GM12878 (cell line): ENCODE measurements around the gene ALDH1A1. TPM values are rescaled to one million over a fixed set of nuclear protein-coding genes. Genes with fewer than 3 reads are reported as not detected.

Experiments used
- ATAC-seq: fragments of 200-7000 bp; cut with Tn5 transposase; 3 replicates; pipeline ENCODE4 v1.9.1; 2020; ENCODE audit warnings: mild to moderate bottlenecking, moderate library complexity
- BruUV-seq: library from RNA; stranded (reverse); fragments of 400-500 nt; replicated peaks from 2 replicates; lab custom pipeline; 2021; lab: Mats Ljungman, UMichigan
- CTCF ChIA-PET: fragments of 300-600 bp; sonication (Branson Sonifier 250); formaldehyde crosslinking; extraction: SDS; loops from one replicate; lab custom pipeline; 2021; ENCODE audit warnings: inconsistent platforms; lab: Yijun Ruan, JAX
- POLR2A ChIA-PET: fragments of 350-600 bp; formaldehyde crosslinking; extraction: SDS; loops from one replicate; lab custom pipeline; 2021; ENCODE audit warnings: inconsistent platforms; lab: Charles Lee
- RAD21 ChIA-PET: fragments of 300-600 bp; sonication (Branson Sonifier 250); formaldehyde crosslinking; loops from one replicate; lab custom pipeline; 2023; ENCODE audit warnings: antibody characterized with exemption; ENCODE audit not compliant: unreplicated experiment; lab: Charles Lee
- SMC1A ChIA-PET: fragments of 300-600 bp; sonication (Branson Sonifier 250); formaldehyde crosslinking; loops from one replicate; lab custom pipeline; 2023; ENCODE audit not compliant: unreplicated experiment, uncharacterized antibody; lab: Charles Lee
- DNase-seq: peaks from one replicate; pipeline ENCODE4 v3.0.0-alpha.2; 2011; ENCODE audit warnings: low read depth, low spot score
- FAIRE-seq: peaks from 3 replicates; lab custom pipeline; 2011; peaks lifted over from hg19 to GRCh38; lab: Jason Lieb, UNC
- H2AFZ ChIP-seq: 2 replicates; pipeline ENCODE4 v1.6.0; 2011; ENCODE audit warnings: low read depth, low read length, control low read depth; ENCODE audit not compliant: control insufficient read depth
- H3K27ac ChIP-seq: 2 replicates; pipeline ENCODE4 v1.5.1; 2011; ENCODE audit warnings: control low read depth; ENCODE audit not compliant: control insufficient read depth, insufficient read depth
- H3K27me3 ChIP-seq, 2 experiments: replicated peaks in 1 of 2; 2 replicates each; pipeline versions ENCODE4 v1.6.0 to v1.6.1; 2011; ENCODE audit warnings: low read length in 1 of 2; ENCODE audit not compliant: control insufficient read depth in 2 of 2, insufficient read depth in 2 of 2
- H3K36me3 ChIP-seq, 2 experiments: 2 replicates each; pipeline ENCODE4 v1.5.1; 2011; ENCODE audit warnings: low read length in 1 of 2; ENCODE audit not compliant: control insufficient read depth in 2 of 2, insufficient read depth in 2 of 2
- H3K4me1 ChIP-seq: 2 replicates; pipeline ENCODE4 v1.6.1; 2011; ENCODE audit warnings: mild to moderate bottlenecking, low read length, moderate library complexity, mixed read lengths; ENCODE audit not compliant: control insufficient read depth, insufficient read depth
- H3K4me2 ChIP-seq: 2 replicates; pipeline ENCODE4 v1.6.0; 2011; ENCODE audit warnings: control low read depth; ENCODE audit not compliant: control insufficient read depth, insufficient read depth
- H3K4me3 ChIP-seq: fragments of 200-600 bp; sonication (generic); 2 replicates; pipeline ENCODE4 v1.5.1; 2016
- H3K79me2 ChIP-seq: 2 replicates; pipeline ENCODE4 v1.6.0; 2011; ENCODE audit warnings: low read length; ENCODE audit not compliant: control insufficient read depth, insufficient read depth
- H3K9ac ChIP-seq: 2 replicates; pipeline ENCODE4 v1.8.0; 2011; ENCODE audit warnings: low read length, control low read depth, mixed read lengths; ENCODE audit not compliant: control insufficient read depth, insufficient read depth
- H3K9me3 ChIP-seq: replicated peaks from 3 replicates; pipeline ENCODE4 v1.5.1; 2011; ENCODE audit warnings: mild to moderate bottlenecking, low read length; ENCODE audit not compliant: control insufficient read depth, insufficient read depth
- H4K20me1 ChIP-seq: 2 replicates; pipeline ENCODE4 v1.6.0; 2011; ENCODE audit not compliant: control insufficient read depth, insufficient read depth
- RAD21 ChIP-seq: IDR thresholded peaks from 2 replicates; pipeline ENCODE4 v1.6.1; 2011; ENCODE audit warnings: mild to moderate bottlenecking, low read depth, low read length, moderate library complexity; ENCODE audit not compliant: insufficient read depth
- SMC3 ChIP-seq: IDR thresholded peaks from 2 replicates; pipeline ENCODE4 v1.6.1; 2011; ENCODE audit warnings: low read length, improper control_type of control experiment, borderline replicate concordance
- STAT1 ChIP-seq: fragments of 450-650 bp; conservative IDR thresholded peaks from 2 replicates; pipeline ENCODE4 v1.6.1; 2014; ENCODE audit warnings: antibody characterized with exemption, mild to moderate bottlenecking
- SUPT20H ChIP-seq: IDR thresholded peaks from 2 replicates; pipeline ENCODE4 v1.6.1; 2011; ENCODE audit warnings: low read depth, mild to moderate bottlenecking, low read length, moderate library complexity, borderline replicate concordance; ENCODE audit not compliant: control insufficient read depth
- WGBS: methylation state at CpG from one replicate; pipeline ENCODE4 v1.1.6; 2016; ENCODE audit warnings: low lambda C conversion rate; ENCODE audit not compliant: insufficient replicate concordance, insufficient coverage; ENCODE audit errors: missing lambda C conversion rate; 5-methylcytosine and 5-hydroxymethylcytosine counted together
- in situ Hi-C: fragments of 300-500 bp; cut with MboI; formaldehyde crosslinking; loops from 9 replicates; pipeline ENCODE4 v1.14.3; 2018; ENCODE audit warnings: mixed read lengths
- intact Hi-C: fragments of 100-400 bp; cut with micrococcal nuclease; formaldehyde crosslinking; loops from one replicate; pipeline ENCODE4 v1.14.2; 2022; ENCODE audit not compliant: unreplicated experiment
- polyA plus RNA-seq, 11 experiments: library from polyadenylated mRNA; depleted of rRNA in 4 of 11; unstranded in 6 of 11; stranded (reverse) in 5 of 11; fragments of >200 nt; fragmentation: Nextera tagmentation in 4 of 11; fragmentation: Illumina TruSeq in 1 of 11; extraction: Ambion mirVana in 4 of 11; extraction: Trizol in 1 of 11; gene quantifications; 1 replicate in 1 of 11; 2 replicates in 10 of 11; pipeline versions ENCODE4 v1.2.1 to v1.2.3, GENCODE V29; 2011 to 2016; ENCODE audit warnings: inconsistent platforms in 2 of 11, missing spikeins in 2 of 11, low read depth in 1 of 11
- total RNA-seq, 4 experiments: library from RNA; depleted of rRNA in 3 of 4; stranded (reverse); fragments of >200 nt in 3 of 4; fragmentation: Illumina TruSeq in 1 of 4; extraction: Trizol in 1 of 4; gene quantifications; 2 replicates each; pipeline versions ENCODE4 v1.2.1 to v1.2.3, GENCODE V29; 2013 to 2021
- TF ChIP-seq, protein P1 (sequence below), 3 experiments: IDR thresholded peaks in 2 of 3; conservative IDR thresholded peaks in 1 of 3; 2 replicates each; pipeline ENCODE4 v1.5.1; 2011; ENCODE audit warnings: low read depth in 3 of 3, low read length in 3 of 3, mild to moderate bottlenecking in 3 of 3, control low read depth in 2 of 3, moderate library complexity in 2 of 3, inconsistent platforms in 1 of 3, mixed read lengths in 1 of 3; ENCODE audit not compliant: control insufficient read depth in 2 of 3, insufficient read depth in 1 of 3; ENCODE audit errors: extremely low read depth in 1 of 3

Gene ALDH1A1
- total and polyA plus RNA-seq, 10 of the 15 experiments (the other 5 are each of a cell fraction or from before 2014, with no cell fraction given) = 0.03 to 0.54 TPM; not detected in 8

DNA sequence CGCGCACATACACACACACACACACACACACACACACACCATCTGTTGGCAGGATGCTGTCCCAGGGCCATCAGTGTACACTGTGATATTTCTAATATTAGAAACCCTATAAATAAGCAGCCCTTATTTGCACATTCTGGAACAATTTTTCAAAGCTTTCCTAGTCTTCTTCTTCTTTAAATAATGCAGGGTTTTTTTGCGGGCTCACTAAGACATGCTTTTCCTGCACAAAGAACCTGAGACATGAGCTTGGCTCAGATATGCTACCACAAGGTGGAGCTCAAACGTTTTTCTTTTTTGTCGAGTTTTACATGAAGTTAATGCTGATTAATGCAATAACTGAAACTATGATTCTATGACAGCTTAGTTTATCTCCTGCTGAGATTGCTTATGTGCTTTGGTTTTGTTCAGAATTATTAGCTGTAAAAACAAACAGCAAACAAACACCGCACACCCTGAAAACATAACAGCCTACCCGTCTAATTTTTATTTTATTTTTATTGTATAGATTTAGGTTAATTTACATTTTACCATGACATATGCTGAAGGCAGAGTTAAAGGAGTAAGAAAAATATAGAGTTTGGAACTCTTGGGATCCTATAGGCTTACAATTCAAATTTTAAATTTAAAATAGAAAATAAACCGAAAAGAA lies 95.8 kb downstream of the ALDH1A1 start:
- Histone ChIP-seq H3K27me3 (no peaks in the 10 kb centered on the region), H3K4me3 (no peak overlapping the region), H4K20me1 (no peaks in the 10 kb centered on the region), H3K4me1 (no peaks in the 10 kb centered on the region), H3K9me3 (no peaks in the 10 kb centered on the region), H3K36me3 (no peaks in the 10 kb centered on the region), H2AFZ (no peak overlapping the region), H3K27ac (no peak overlapping the region), H3K9ac (no peak overlapping the region), H3K4me2 (no peak overlapping the region), H3K79me2 (no peaks in the 10 kb centered on the region)
- ChIA-PET SMC1A (interaction anchor here (0.8 to 3.0 kb wide), 11 partner anchors 10 to 324 kb away, joined by 3 to 24 read pairs (median 3); no protein-coding TSS in a partner anchor), CTCF (interaction anchor here (0.7 to 3.3 kb wide), 25 partner anchors 12 to 578 kb away, joined by 3 to 44 read pairs (median 4); no protein-coding TSS in a partner anchor), POLR2A (no interaction called here), RAD21 (interaction anchor here (1.1 to 2.1 kb wide), 5 partner anchors 18 to 575 kb away, joined by 3 to 13 read pairs (median 4); no protein-coding TSS in a partner anchor)
- ATAC-seq = peak; percentile 74
- in situ Hi-C loops = loop anchor here (5.0 to 10.0 kb wide), 2 partner anchors 230 to 328 kb away; no protein-coding TSS in a partner anchor
- BruUV-seq = no TSS peak
- intact Hi-C loops = loop anchor here (2.0 to 5.0 kb wide), 2 partner anchors 226 to 325 kb away; no protein-coding TSS in a partner anchor
- FAIRE-seq = peak; percentile 68
- no peak for DNase-seq
- 63% methylated on average over 8 of the region's 8 CpGs for WGBS
- TF ChIP-seq, protein P1, sequence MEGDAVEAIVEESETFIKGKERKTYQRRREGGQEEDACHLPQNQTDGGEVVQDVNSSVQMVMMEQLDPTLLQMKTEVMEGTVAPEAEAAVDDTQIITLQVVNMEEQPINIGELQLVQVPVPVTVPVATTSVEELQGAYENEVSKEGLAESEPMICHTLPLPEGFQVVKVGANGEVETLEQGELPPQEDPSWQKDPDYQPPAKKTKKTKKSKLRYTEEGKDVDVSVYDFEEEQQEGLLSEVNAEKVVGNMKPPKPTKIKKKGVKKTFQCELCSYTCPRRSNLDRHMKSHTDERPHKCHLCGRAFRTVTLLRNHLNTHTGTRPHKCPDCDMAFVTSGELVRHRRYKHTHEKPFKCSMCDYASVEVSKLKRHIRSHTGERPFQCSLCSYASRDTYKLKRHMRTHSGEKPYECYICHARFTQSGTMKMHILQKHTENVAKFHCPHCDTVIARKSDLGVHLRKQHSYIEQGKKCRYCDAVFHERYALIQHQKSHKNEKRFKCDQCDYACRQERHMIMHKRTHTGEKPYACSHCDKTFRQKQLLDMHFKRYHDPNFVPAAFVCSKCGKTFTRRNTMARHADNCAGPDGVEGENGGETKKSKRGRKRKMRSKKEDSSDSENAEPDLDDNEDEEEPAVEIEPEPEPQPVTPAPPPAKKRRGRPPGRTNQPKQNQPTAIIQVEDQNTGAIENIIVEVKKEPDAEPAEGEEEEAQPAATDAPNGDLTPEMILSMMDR (IDR thresholded peaks at IDR 0.05 in 2 of 3, conservative IDR thresholded peaks at IDR 0.05 in 1 of 3; ENCODE audit: control insufficient read depth in 2 of 3, extremely low read depth in 1 of 3, insufficient read depth in 1 of 3, low read depth in 3 of 3, low read length in 3 of 3) = peak; percentile 43 to 55 (median 44); a peak in 5 of 6 replicates
- TF ChIP-seq STAT1 (no peak), SUPT20H (no peak), SMC3 (peak; percentile 50; the same call in 1 of the 2 replicates), RAD21 (peak; percentile 44; the same call in 1 of the 2 replicates)
